Measurements from ENCODE around the gene NKX1-2.
A peak's percentile ranks its signal among the peaks of the same experiment; 100 is the strongest.

Gene NKX1-2

DNA sequence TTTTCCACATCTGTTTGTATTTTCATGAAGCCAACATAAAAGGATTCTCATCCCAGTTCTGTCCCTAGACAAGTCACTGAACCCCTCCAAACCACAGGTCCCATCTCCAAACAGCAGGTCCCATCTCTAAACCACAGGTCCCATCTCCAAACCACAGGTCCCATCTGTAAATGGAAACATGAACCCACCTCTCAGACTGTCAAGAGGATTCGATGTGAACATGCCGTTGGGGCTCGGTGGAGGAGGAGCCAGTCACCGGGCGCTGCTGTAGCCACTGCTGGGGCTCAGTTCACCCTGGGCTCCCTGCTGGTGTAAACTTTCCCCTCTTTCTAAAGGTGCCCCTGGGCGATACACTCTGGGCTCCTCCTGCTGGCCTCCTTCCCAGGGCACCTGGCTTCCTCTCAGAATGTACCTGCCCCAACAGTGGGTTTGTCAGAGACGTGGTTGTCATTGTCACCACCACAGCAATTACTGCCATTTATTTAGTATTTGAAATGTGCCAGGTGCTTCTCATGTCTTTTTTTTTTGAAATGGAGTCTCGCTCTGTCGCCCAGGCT lies 24.8 kb upstream of the NKX1-2 start:
- DNase-seq: no peak

DNA sequence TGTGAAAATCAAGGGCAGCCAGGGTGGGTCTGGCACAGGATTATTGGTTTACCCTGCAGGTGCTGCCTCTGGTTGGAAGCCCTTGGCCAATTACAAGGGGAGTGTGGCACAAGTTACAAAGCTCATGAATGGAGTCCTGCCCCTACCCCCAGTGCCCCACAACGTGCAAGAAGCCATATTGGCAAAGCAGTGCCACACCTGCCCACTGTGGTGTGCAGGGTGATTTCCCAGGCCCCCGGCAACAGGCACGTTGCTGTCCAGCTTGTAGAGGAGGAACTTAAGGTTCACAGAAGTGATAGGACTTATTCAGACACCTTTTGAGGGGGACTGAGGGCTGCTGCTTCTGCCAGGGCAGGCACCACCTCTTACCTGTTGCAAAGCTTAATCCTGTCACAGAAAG lies 23.2 kb upstream of the NKX1-2 start:
- no peak for DNase-seq

DNA sequence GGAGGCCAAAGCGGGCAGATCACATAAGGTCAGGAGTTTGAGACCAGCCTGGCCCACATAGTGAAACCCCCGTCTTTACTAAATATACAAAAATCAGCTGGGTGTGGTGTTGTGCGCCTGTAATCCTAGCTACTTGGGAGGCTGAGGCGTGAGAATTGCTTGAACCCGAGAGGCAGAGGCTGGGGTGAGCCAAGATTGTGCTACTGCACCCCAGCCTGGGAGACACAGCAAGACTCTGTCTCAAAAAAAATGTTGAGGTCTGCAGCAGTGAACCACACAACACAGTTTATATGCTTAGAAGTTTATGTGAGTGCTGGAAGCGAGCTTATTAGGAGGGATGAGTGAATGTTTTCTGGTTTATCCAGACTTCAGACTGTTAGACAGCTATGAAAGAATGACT lies 22.2 kb upstream of the NKX1-2 start:
- DNase-seq: no peak

DNA sequence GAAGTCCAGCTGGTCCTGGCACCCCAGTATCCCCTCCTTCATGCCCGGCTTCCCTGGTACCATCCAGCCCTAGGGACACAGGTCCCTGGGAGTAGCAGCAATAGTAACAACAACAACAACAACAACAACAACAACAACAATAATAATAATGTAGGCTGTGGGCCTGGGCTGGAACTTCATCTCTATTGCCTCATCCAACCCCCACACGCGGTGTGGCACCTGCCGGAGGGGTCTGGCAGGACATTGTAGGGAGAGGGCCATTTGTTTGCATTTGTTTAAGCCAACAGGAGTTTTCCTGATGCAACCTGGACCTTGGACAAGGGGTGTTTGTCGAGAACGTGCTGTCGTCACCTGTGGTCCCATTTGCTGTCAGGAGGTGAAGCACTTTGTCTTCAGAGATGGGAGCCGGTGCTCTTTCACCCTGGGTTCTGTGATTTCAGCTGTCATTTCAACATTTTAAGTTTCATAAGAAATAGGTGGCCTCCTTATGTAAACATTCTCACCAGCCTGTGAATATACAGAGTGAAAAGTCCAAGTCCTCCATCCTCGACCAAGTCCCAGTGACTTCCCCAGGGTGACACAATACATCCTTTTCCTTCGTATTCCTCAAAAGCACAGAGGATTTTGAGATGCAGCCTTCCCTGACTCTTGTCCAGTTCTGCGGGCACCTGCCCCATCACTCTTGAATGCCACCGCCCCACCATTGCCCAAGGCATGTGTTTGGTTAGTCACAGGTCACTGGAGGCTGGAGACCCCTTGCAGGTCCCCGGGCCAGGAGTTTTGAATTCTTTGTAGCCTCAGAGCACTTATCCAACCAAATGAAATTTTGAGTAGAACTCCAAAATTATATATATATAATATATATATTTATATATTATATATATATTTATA lies 21.0 kb upstream of the NKX1-2 start:
- DNase-seq: no peak

DNA sequence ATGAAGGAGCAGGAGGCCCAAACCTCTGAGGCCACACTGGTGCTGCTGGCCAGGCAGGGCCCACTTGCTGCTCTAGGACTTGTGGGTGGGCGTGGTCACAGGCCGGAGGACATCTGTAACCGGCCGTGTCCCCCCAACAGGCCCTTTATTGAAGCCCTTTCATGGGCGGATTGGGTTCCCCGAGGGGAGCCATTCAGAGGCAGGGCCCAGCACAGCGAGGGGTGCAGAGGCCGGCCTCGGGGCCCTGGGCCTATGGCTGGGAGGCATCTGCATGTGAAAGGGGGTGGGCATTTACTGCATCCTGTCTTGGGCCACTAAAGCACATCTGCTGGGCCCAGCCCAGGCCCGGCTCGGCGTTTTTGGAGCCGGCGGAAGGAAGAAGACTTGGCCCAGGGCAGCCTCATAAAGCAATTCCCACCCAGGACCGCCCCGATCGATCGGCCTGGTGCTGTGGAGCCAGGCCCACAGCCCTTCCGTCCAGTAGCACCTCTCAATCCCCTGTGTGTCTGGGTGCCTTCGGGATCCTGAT lies 20.2 kb upstream of the NKX1-2 start:
- no peak for DNase-seq

DNA sequence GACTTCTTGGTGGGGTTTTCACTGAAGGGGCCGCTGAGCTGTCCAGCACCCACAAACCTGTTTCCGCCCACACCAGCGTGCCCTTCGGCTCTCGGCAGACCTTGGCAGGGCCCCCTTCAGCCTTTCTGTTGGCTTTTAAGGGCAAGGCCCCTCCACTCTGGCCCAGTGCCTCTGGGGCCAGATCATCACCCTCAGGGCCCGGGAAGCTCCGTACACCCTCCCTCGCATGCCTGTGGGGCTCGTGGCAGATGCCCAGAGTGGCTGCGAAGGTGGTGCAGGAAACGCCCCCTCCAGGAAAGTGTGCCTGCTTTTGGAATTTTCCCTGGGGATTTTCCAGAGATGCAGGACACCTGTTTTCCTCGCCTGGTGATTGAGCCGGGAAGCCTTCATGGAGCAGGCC lies 18.8 kb upstream of the NKX1-2 start:
- DNase-seq: no peak

DNA sequence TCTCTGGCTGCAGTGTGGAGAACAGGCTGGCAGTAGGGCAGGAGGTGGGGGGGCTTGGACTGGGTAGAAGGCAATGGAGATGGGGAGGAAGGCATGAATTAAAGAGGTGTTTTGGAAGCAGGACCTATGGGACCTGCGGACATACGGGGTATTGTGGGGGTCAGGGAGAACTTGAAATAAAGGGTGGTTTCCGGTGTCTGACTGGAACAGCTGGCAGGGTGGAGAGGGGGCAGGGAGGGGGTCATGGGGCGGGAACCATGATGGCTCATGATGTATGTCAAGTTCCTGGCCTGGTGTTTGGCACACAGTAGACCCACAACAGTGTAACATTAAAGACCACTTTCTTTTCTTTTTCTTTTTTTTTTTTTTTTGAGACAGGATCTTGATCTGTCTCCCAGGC lies 17.3 kb upstream of the NKX1-2 start:
- DNase-seq: no peak

DNA sequence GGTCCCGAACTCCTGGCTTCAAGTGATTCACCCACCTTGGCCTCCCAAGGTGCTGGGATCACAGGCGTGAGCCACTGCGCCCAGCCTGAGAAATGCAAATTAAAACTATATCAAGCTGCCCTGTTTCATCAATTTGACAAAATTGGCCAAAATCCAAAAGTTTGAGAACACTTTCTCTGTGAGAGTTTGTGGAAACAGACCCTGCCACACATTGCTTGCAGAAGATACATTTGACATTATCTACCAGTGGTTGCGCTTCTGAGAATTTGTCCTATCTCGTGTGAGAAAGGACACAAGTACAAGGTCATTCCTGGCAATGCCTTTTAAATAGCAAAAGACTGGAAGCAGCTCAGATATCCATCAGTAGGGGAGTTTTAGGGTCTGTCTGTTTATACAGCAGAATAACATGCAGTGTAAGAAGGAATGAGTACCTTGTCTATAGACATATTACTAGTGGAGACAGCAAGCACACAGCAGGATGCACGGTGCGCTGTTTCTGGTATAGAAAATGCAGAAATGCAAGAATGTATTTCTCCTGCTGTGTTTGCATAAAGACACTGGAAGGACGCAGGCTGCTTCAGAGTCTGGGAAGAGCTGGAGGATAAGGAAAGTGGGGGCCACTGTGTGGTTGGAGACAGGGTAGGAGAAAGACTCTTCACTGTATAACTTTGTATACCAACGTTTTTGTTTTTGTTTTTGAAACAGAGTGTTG lies 16.1 kb upstream of the NKX1-2 start:
- DNase-seq: no peak

DNA sequence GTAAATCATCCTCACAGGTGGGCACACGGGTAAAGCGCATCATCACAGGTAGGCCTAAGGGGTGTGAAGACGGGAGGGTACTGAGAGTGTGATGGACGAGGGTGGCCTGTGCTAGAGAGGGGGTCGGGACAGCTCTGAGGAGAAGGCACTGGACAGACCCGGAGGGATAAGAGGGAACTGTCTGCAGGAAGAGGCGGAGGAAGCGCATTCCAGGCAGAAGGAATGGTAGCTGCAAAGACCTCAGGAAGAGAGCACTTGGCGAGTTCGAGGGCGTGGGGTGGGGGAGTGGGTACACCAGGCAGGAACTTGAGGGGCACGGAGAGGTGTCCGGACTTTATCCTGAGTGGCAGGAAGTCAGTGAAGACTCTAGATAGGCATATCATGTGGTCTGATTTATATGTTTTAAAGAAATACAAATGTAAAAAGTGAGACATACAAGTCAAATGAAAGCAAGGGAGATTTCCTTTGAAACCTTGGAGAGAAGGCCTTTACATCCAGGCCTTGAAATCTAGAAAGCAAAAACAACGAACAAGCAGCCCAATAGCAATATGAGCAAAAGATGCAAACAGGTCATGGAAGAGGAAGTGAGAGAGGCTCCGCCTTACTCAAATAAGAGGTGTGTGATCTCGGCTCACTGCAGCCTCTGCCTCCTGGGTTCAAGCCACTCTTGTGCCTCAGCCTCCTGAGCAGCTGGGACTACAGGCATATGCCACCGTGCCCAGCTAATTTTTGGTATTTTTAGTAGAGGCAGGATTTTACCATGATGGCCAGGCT lies 15.4 kb upstream of the NKX1-2 start:
- DNase-seq: no peak

DNA sequence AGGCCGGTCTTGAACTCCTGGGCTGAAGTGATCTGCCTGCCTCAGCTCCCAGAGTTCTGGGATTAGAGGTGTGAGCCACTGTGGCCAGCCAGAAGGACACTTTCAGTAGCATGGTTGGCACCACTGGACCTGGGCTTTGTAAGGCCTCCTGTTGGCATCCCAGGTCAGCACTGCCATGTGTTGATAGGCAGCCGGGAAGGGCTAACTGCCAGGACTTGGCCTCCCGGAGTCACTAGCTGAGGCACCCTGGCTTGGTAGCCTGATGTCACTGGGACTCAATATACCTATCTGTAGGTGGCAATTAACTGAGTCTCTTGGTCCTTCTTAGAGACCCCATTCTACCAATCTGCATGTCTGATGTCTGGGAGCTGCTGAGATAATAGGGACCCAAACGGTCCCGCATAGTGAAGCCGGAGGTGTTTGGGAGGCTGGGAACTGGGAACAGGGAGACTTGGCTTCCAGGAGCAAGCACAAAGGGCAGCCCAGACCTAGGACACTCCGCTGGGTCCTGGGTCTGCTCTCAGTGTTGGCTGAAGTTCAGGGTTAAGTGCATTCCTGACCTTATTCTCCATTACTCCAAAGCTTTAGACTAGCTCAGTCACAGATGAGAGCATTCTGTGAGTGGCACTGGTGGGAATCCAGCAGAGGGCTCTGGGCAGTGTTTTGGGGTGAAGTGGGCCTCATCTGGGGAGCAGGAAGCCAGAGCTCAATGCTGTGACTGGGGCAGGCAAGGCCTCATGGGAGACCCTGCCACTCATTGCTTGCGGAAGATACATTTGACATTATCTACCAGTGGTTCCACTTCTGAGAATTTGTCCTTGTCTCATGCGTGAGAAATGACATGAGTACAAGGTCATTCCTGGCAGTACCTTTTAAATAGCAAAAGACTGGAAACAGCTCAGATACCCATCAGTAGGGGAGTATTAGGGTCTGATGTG lies 14.5 kb upstream of the NKX1-2 start:
- no peak for DNase-seq

DNA sequence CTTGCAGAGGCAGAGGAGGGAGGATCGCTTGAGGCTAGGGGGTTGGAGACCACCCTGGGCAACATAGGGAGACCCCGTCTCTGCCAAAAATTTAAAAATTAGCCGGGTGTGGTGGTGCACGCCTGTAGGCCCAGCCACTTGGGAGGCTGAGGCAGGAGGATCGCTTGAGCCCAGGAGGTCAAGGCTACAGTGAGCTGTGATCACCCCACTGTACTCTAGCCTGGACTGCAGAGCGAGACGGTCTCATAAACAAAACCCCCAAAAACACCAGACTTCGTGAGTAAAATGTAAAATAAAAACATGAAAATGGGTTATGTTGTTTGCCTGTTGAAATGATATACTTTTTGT lies 12.5 kb upstream of the NKX1-2 start:
- DNase-seq: no peak

DNA sequence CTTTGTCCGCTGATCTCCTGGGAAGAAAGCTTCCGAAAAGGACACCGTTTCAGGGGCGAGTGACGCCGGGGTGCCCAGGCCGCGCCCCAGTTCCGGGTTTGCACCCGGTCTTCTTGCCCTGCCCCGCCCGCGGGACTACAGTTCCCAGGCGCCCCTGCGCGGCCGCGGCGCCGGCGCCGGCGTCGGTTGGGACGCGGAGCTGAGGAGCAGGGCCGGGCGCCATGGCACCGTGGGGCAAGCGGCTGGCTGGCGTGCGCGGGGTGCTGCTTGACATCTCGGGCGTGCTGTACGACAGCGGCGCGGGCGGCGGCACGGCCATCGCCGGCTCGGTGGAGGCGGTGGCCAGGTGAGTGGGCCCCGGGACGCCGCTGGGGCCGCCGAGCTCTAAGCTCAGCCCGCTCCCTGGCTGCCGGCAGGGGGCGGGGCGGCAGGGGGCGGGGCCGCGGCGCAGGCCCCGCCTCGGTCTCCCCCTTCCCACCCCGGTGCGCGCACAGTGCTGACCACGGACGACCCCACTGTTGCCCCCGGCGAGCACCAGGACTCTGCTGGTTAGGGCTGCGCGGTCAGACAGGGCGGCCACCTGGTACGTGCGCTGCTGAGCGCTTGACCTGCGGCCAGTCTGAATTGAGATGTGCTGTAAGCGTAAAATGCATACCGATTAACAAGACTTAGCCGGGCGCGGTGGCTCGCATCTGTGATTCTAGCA lies 12.0 kb upstream of the NKX1-2 start, which contains the start of gene LHPP:
LHPP (plus strand) TSS at position 182 of the 706 bp plus-strand sequence; CDS start at position 222, 40 bp downstream.
- peak; percentile 12 for DNase-seq

DNA sequence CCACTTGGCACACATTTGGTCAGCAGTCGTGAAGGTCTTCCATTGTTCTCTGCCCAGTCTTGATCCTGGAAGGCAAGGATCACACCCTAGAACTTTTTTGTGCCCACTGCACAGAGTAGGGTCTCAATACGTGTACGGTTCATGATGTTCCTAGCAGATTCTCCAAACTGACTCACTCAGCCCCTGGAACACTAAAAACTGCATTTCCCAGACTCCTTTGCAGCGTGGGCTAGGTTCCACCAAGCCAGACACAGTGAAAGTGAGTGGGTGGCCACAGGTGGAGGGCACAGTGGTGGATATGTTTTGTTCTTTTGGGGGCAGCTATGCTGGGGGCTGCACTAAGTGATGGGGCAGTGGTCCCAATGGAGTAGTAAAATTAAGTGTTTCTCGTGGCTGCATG lies 10.3 kb upstream of the NKX1-2 start:
- DNase-seq: no peak

DNA sequence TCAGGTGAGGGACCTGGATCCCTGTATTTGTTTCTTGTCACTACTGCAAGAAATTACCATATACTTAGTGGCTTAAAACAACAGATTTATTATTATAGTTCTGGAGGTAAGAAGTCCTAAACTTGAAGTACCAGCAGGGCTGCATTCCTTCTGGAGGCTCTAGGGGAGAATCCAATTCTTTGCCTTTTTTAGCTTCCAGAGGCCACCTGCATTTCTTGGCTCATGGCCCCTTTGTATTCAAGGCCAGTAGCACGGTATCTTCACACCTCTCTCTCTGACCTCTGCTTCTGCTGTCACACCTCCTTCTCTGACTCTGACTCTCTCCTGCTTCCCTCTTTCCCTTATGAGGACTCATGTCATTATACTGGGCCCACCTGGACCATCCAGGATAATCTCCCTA lies 9.6 kb upstream of the NKX1-2 start:
- DNase-seq: no peak

DNA sequence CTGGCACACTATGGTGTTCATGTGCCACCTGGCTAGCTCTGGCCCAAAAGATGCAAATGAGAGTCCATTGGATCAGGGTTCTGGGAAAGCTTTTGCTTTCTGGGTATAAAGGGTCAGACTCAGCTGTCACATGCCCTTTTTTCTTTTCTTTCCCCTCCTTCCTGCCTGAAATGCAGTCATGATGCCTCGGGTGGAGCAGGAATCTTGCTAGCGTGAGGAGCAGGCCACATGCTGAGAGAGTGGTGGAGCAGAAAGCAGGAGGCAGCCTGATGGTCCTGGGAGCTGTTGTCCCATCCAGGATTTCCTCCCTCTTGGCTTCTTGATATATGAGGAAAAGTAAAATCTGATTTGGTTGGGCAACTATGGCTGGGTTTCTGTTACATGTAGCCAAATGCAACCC lies 9.1 kb upstream of the NKX1-2 start:
- DNase-seq: no peak

DNA sequence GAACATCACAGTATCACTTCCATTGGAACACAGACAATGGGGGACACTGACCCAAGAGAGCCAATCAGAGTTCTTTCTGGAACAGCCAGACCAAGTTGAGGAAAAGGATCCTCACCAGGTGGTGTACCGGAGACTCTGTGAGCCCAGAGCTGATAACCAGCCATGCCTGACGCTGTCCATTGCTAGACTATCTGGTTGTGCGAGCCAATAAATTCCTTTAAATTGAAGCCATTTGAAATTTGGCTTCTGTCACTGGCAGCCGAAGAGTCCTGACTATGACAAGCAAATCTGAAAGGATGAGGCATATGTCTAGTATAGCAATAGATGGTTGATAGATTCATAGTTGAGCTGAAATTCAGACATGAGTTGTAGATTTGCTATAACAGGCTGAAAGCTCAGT lies 8.6 kb upstream of the NKX1-2 start:
- DNase-seq: no peak

DNA sequence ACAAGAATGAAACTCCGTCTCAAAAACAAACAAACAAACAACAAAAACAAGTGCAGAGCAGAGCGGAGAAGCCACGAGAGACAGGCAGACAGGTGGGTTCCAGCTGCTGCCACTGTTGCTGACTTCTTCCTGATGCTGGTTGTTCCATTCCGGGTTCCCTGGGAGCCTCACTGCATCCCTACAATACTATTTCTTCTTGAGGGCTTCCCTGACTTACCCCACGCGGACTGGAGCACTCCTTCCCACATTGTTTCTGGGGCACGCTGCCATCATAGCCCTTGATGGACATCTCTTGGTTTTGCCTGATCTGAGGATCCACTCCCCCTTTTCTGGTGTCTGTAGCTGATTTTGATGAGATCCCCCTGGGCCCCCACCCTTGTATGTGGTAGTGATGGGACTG lies 5.6 kb upstream of the NKX1-2 start:
- DNase-seq: no peak

DNA sequence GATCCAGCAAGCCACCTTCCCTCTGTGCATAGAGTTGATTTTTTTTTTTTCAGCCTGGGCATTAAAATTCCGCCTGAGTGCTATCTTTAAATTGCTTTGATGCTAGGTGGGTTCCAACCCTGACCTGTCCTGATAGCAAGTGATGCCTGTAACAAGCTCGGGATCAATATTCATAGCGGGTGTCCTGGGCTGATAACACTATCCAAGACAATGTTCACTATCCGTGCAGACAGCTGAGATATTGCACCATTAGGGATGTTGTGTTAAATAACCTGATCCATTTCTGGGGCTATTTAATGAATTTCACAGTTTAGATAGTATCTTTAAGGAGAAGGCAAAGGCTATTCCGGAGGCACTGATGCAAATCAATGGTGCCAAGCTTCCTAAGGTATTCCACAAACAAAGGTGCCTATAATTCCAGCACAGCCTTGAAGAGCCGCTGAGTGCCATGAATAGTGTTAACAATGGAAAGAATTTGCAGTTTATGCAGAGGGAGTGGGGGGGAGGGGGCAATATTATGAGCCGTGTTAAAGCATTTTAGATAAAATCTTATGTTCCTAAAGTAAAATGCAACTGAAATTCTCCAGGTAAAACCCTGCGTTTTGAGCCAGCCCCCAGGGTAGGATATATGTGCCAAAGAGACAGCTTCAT lies 4.2 kb upstream of the NKX1-2 start:
- no peak for DNase-seq

DNA sequence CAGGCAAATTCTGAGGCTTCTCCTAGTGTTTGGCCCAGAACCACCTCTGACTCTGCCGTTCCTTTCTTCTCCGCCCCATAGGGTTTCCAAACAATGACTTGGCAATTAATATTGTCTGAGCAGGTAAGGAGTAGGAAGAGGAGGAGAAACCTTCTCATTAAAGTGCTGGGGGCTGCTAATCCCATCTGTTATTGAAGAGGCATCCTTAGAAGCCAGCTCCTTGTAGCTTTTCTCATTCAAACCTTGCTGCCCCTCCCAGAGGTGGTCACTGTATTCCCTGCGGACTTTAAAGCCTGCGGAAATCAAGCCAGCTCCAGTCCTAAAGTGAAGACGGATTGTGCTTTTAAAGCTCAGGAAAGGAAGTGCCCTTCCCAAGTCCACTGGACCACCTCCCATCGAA lies 1.4 kb upstream of the NKX1-2 start:
- DNase-seq: no peak

DNA sequence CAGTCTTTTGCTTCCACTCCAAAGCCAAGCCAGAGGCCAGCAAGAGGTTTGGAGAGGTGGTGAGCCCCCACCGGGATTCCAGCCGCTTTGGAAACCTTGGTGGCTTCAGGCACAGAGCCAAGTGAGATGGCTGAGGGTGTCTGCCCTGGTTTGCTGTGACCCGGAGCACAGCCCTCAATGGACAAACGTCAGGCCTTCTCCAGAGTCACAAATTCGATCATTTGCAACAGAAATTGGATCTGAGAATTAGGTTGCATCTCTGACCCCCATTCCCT lies 885 bp upstream of the NKX1-2 start:
- no peak for DNase-seq

Measured in NCI-H748 treated with DMSO at 0.1 percent for 48 hours (cell line).